CD4-positive, alpha-beta T cell treated with Interleukin-10 for 1 hour (primary cell): ENCODE results near the gene CXCL10.
"Not testable (repeated sequence)": the region's sequence is repeated elsewhere in the genome, so short reads cannot be mapped to it uniquely, and the experiment has no call there.

Source experiments
- DNase-seq: peaks from one replicate; pipeline ENCODE4 v3.0.0-alpha.2; 2020

The CXCL10 gene

DNA sequence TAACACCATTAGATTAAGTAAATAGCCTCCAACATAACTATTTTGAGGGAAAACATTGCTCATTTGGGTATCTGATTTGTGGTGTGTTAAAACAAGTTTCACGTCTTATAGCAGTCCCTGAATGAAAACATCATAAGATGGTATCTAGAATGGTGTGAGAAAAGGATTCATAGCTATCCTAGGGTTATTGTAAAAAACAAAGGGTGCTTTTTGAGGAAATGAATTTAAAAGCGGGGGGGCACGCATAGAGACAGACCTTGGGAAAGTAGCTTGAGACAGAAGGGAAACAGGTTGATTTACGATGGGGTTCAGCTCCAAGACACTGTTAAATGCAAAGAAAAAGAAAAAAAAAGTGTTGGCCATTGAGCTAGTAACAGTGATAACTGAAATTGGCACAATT is 768 bp upstream of the CXCL10 start:
- DNase-seq, result no peak

DNA sequence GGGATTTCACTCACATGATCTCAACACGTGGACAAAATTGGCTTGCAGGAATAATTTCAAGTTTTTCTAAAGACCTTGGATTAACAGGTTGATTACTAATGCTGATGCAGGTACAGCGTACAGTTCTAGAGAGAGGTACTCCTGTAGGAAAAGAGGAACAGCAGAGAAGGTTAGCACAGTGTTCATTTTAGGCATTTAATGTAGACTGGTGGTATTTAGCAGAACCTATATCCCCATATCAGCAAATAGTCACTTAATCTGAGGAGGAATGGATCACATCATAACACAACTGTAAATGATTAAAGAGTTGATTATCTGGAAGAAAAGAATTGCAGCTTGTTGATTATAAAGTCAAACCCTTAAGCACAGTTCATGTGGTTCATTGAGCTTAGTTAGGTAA is 620 bp downstream of the CXCL10 start:
- DNase-seq, result no peak

DNA sequence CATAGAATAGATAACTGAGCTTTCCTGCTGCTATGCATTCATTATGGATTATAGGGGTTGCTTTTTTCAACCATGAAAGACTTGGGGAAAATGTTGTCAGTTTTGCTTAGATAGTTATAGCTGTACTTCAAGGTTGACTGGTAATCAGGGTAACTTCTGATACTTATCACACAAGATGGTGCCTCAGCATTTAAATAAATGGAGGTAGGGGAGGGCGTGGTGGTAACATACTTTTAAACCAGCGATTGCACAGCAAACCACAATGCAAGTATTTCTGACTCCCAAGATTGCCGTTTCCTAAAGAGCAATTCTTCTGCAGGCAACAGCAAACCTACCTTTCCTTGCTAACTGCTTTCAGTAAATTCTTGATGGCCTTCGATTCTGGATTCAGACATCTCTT is 1.3 kb downstream of the CXCL10 start:
- no peak for DNase-seq

DNA sequence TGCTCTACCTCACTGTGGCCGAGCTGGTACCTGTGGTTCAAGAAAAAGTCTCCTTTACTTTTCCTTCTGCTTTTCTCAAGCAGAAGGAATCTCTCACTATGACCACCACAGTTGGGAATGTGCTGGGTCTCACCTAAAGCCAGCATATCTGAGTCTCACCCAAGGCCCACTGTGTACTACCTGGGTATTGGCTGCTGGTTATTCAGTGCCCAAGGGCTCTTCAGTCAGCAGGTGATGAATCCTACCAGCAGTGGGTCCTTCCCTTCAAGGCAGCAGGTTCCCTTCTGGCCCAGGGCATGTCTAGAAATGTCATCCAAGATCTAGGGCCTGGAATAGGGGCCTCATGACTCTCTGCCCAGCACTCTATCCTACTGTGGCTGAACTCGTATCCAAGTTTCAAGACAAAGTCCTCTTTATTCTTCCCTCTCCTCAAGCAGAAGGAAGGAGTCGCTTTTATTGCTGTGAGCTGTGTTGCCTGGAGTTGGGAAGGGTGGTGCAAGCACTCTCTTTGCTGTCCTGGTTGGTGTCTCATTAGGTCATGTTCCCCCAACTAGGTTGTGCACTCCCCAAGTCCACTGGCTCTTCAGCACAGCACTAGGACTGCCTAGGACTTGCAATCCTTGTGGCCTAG is 6.1 kb downstream of the CXCL10 start:
- DNase-seq, result no peak

DNA sequence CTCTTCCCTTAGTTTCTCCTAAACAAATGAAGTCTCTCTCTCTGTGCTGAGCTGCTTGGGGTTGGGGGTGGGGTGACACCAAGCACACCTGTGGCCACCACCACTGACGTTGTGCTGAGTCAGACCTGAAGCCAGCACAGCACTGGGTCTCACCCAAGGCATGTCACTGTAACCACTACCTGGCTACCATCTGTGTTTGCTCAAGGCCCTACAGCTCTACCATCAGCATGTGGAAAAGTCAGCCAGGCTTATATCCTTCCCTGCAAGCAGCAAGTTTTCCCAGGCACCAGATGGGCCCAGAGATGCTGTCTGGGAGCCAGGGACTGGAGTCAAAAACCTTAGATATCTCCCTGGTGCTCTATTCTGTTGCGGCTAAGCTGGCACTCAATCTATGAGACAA is 6.9 kb downstream of the CXCL10 start:
- no peak for DNase-seq

DNA sequence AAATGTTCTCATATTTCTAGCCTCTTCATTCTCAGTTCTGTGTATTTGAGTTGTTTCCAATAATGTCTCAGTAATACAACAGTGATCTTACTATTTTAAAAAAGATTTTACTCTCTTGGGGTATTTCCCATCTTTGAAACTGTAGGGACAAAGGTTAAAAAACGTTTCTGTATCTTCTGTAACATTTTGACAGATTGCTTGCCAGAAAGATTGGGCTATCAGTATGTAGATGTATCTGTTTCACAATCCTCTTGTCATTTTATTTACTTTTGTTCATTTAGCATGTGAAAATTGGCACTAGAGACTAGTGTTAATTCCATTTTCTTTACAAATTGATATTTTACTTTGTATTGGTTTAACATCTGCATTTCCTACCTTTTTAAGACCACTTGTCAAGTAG is 9.8 kb downstream of the CXCL10 start:
- DNase-seq, result no peak

DNA sequence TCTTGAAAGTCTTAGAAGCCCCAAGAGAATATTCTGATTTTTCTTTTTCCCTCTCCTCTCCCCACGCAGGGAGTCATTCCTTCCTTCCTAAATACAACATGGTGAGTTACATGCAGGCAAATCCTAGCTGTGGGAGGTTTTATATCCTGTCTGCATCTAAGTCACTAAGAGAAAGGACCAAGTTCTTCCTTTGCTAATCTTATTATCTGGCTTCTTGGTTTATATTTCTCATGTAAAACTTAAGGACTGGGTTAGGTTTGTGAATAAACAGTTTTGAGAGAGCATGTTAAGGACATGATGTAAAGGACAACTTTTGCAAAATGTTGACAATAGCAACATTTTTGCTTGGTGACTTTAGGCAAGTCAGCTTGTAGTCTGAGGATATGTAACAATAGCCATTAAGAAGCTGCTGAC is 10.9 kb downstream of the CXCL10 start:
- no peak for DNase-seq

DNA sequence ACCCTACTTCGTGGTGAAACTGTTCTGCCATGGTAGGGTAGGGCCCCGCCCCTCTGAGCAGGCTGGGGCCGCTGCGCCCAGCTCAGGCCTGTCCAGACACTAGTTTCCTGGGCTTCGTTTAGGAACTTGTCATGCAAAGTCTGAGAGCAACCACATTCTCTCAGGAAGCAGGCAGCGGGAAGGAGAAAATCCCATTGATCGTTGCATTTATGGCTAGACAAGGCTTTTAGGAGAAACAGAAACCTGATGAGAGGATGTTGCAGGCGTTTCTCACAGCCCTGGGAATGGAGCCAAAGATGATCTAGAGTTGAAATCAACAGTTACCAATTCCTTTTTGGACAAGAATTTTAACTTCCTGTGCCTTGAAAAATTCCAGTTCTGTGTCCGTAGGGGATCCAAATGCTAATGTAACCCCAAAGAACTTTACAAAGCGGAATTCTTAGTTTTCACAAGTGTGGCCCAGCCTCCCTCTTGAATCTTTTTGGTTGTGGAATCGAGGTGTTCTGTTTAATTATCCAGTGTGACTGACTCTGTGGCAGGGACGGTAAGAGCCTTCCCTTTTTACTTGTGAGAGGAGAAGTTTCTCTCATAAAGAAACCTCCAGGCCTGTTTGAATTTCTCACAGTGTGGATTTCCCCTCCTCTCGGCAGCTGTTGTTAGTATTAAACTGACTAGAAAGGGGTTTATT is 11.5 kb downstream of the CXCL10 start:
- DNase-seq, result no peak

DNA sequence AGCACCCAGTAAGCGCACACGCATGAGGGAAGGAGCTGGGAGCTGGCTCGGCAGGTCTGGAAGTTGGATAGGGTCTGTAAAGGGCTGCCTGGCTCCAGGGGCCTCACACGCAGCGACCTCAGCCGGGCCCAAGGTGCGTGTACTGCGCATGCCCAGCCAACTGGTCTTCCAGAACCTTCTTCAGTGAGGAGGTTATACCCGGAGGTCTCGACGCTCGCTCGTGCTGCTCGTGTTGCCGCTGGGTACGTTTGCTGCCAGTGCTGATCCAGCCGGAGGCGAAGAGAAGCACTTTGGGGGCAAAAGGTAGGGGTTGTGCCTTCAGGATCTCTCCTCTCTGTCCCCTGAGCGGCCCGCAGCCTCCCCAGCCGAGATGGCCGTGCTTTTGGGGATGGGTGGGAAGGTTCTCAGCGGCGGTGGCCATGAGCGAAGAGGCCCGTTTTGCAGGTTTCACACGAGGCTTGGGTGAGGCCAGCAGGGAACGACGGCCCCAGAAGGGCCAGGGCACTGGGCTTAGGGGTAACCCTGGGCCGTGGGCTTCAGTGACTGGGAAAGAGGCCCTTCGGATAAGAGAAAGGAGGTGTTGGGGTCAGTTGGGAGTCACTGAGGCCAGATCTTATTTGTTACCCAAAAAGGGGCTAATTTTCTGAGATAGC is 12.2 kb downstream of the CXCL10 start:
- no peak for DNase-seq

DNA sequence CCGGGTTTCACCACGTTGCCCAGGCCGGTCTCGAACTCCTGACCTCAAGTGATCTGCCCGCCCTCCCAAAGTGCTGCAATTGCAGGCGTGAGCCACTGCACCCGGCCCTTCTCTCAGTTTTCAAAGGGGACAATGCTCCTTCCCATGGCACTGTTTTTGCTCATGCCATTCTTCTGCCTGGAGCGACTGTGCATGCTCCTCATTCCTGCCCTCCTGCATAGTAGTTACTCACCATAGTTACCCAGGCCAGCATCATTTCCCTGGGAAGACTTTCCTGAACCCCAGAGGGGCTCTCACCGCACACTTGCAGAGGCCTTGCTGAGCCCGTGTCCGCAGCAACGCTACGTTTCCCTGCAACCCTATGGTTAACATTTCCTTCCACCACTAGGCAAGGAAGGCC is 12.7 kb downstream of the CXCL10 start:
- no peak for DNase-seq

DNA sequence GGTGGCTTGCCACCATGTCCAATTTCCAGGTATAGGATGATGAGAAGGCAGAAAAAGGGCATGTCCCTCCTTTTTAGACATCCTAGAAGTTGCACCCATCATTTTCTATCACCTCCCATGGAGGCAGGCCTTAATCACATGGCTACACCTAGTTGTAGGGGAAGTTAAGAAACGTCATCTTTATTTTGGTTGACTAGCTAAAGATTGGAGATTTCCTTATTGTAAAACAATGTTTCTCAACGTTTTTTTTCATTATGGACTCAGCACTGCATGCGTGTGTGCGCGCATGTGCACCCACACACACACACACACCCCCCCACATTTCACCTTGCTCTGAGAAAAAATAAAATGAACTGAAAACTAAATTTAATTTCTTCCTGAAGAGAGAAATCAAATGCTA is 14.0 kb downstream of the CXCL10 start:
- no peak for DNase-seq

DNA sequence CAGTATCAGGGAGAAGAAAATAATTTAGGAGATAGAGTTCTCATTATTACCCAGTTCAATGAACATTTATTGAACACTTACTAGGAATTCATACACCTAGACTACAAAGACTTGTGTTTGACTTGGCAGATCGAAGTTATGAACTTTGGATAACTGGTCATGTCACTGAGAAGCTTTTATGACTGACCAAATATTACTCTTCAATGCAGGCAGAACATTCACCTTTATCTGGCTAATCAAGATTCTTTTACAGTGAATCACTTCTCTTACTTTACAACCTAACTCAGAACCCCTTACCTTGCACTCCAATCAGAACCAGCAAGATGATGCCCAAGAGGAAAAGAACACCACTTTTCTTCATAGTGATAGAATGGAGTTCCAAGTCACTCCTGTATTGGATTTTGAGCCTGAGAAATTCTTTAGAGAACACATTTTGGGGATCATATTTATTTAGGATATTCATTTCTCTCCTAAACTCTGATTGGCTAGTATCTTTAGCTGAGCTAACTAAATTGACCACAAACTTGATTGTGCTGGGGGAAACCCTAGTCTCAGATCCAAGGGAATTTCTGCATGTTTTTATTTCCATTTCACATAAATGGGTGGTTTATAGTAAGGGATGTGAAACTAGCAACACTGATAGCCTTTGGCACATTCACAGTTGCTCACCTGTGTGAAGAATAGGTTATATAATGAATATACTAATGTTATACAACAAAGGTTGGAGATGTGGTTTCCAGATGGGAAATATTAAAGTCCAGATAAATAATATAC is 16.0 kb downstream of the CXCL10 start, which contains the start of gene CXCL9:
Gene CXCL9, minus strand, starts transcription at position 421 of the 774 bp plus-strand sequence. Its CDS starts 60 bp downstream, at position 361.
- DNase-seq, result no peak

DNA sequence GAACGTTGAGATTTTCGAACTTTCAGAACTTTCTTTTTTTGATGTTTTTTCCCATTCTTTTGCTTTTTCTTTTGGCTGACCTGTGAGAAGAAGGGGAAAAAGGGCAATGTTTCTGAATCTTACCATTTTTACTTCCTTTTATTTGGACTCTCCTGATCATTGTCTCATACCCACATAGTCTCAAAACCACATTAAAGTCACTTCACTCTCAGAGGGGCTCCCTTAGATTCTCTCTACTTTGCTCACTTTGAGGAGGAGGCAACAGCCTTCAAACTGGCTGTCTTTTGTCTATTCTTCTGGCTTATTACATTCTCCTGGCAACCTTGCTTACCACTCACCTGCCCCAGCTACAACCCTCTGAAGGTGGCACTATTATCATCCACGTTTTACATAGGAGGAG is 19.7 kb downstream of the CXCL10 start:
- DNase-seq, result no peak

DNA sequence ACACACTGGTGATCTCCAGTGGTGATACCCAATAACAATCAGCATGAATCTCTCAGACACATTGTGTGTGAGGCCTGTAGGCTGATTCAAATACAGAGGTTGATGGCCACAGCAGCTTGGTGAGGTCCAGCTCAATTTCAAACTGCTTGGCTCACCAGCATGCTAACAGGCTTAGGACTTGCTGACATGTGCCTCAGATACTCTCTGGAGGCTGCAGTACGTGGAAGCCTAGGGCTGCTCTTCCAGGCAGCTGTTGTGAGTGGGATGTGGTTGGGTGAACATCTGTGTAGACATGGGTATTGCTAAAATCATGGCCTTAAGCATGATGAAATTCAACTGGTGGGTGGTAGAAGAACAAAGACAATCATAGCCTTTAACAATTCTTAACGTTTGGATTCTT is 20.3 kb downstream of the CXCL10 start:
- no peak for DNase-seq

DNA sequence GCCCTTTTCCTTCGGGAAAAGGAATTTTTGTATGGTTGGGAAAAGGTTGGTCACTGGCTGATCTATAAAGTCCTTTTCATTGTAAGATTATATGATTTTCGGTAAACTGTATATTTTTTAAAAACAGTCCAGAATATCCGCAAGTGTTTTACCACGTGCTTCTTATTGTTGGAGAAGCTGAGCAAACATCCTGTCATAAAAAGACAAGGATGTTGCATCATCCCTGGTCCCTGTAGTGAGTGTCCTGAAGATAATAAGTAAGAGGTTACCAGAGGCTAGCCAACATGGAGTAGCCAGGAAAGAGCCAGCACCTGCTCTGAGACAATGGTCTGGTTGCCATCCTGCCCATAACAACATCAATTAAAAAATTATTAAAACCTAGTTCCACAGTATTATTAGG is 21.1 kb downstream of the CXCL10 start:
- DNase-seq, result no peak

DNA sequence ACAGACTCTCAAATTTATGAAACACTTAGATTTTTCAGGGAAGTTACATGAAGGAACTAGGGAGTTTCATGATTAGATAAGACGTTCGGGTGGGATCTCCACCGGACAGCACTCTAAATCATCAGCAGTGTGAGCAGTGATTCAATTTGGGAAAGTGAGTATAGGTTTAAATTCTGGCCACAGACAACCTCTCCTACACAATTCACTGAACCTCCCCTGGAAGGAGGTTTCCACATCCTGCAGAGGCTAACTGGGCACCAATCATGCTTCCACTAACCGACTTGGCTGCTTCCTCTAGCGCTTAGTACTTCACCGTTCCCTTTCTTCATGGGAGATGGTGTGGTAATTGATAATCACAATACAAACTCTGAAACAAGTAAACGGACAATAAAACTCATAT is 21.6 kb downstream of the CXCL10 start:
- DNase-seq, result no peak

DNA sequence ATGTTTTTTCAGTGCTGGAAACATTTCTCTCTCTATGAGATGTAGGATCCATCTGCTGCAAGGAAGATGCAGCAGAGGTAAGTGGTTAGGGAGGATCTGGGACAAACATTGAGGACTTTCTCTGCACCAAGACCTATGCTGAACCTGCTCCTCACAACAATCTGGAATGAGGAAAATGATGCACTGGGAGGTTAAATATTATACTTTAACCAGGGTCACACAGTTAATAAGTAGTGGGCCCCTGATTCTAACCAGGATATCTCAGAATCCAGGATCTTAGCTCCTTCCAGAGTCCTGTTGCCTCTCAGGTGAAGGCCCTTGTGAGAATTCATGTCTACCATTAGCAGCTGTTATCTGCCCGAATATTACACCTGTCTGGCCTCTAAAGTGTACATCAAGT is 23.0 kb downstream of the CXCL10 start:
- DNase-seq, result no peak

DNA sequence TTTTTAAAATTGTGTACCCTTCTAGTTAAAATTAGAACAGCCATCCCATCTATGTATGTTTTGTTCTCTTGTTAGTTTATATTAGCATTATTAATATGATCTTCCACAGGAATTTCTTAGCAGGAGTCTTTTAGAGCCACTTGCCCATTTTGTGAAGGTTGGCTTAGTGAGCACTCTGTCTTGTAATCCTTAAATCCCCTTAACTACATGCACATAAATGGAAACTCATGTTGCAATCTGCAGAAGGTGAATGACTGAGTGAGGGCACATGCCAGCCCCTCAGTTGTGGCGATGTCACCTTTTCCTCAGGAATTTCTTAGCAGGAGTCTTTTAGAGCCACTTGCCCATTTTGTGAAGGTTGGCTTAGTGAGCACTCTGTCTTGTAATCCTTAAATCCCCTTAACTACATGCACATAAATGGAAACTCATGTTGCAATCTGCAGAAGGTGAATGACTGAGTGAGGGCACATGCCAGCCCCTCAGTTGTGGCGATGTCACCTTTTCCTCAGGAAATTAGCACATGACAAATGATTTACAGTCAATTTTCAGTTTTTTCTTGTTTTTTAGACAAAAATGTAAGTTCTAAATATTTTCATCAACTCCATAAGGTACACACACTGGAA is 24.7 kb downstream of the CXCL10 start:
- DNase-seq, result not testable (repeated sequence)

DNA sequence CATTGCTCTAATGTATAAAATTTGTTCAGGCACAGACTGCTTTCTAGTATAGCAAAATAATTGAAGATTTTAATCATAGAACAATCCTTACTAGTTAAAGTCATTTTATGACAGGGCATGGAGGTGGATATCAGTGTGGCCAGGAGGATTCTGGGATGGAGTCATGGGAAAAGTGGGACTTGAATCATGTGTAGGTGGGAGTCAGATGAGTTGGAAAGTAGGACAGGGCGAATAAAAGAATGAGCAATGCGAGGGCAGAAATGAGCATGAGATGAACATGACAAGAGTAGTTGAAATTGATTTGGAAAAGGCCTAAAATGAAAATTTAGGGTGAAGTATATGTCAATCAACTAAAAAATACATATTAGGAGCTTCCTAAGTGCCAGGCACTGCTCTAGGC is 25.4 kb downstream of the CXCL10 start:
- no peak for DNase-seq

DNA sequence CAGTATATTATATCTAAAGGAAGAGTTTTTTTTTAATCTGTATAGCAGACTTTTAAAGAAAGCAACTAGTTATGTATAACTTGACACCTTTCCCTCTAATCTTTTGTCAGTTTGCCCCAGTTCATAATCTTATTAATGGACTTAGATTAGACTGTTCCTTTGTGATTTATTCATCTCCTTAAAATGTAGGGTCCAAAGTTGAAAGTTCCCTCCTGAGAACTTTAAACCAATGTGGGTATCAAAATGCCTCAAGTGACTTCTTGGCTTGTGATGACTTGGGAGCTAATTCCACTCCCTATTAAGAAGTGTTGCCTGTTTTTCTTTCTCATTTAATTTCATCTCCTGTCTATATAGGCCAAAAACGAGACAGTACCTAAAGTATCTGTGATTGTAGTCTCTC is 26.2 kb downstream of the CXCL10 start:
- no peak for DNase-seq

DNA sequence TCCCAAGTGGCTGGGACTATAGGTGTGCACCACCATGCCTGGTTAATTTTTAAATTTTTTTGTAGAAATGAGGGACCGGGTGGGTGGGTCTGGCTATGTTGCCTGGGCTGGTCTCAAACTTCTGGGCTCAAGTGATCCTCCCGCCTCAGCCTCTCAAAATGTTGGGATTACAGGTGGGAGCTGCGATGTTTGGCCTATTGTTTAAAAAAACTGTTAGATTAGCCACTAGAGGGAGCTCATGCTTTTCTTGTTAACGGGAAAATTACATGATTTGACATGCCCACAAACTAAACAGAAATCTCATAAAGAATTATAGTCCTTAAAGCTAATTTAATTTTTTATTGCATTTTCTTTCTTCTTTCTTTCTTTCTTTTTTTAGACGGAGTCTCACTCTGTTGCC is 27.6 kb downstream of the CXCL10 start:
- peak; percentile 62 for DNase-seq

DNA sequence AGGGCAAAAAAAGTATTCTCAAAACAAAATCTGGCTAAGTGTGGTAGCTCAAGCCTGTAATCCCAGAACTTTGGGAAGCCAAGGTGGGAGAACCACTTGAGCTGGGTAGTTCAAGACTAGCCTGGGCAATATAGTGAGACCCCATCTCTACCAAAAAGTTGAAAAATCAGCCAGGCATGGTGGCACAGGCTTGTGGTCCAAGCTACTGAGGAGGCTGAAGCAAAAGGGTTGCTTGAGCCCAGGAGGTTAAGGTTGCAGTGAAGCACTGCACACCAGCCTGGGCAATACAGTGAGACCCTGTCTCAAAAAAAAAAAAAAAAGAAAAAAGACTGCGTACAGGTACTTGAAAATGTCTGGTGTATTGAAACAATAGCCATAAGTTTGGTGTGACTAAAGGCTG is 30.8 kb downstream of the CXCL10 start:
- DNase-seq, result no peak

DNA sequence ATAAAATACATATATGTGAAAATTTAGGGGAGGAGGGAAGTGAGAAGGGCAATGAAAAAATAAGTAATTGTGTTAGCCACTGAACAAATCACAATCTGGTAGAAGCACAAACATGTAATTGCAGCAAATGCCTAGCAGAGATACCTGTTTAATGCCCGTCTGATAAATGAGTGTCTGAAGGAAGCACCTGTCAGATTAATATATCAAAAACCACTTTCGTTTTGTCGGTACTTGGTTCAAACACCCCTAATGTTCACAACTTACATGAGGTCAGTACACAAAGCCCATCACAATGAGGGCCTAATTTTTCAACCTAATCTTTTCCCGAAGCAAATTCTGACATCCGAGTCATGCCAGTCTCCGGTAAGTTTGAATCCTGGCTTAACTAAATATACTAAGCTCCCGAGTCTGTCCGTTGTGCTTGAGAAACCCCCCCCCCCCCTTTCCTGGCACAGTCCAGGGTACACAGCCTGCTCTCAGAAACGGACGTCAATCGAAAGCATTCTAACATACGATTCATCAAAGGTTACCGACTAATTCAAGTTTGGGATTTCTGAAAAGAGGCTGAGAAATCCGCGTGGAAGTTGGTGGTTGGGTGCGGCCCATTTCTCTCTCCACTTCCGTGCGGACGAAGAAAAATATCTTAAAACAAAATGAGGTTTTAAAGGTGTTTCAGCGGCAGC is 33.3 kb downstream of the CXCL10 start:
- DNase-seq, result peak; percentile 3
